HG03139 (cell line): ENCODE measurements around the gene CNBP.
"Not testable (repeated sequence)": the region's sequence is repeated elsewhere in the genome, so short reads cannot be mapped to it uniquely, and the experiment has no call there.

Source experiments
- ATAC-seq: cut with Tn5 transposase; IDR thresholded peaks from one replicate; pipeline ENCODE4 v1.9.1; 2021; ENCODE audit not compliant: unreplicated experiment

Gene CNBP

DNA sequence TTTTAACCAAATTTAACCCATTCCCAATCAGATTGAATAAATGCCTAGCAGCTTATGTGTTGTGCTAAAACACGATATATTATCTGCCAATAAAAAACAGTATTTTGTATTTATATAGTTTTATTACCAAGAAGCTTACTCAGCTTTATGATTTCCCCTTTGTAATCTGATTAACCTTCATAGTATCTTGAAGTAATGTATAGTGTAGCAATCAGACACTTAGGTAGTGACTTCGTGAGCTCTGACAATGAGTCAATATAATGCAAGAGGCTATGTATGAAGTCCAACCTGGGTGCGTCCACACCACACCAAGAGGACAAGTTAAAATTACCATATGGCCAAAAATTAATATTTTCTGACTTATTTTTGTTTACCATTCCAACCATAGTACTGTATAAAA is 2.1 kb upstream of the CNBP start:
- no peak for ATAC-seq

DNA sequence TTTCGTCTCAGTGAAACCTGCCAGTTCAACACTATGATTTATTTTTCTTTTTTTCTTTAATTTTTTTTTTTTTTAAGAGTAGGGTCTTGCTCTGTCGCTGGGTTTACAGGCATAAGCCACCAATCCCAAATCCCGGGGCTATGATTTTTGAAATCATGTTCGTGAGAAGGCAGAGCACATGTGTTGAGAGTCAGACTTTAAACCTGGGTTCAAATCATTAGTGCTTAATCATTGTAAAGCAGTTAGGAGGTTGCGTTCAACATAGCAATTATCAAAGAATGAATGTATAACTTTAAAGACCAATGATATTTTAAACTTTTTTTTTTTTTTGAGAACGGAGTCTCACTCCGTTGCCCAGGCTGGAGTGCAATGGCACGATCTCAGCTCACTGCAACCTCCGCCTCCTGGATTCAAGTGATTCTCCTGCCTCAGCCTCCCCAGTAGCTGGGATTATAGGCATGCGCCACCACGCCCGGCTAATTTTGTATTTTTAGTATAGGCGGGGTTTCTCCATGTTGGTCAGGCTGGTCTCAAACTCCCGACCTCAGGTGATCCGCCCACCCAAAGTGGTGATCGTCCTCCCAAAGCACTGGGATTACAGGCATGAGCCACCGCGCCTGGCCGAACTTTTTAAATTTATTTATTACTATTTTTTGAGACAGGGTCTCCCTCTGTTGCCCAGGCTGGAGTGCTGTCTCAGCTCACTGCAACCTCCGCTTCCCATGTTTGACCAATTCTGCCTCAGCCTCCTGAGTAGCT is 1.3 kb upstream of the CNBP start:
- not testable (repeated sequence) for ATAC-seq

- ATAC-seq = no peak
These were observed 631 bp upstream of the CNBP start for GRCh38 chr3:129184396-129184657.

- no peak for ATAC-seq
These were observed 1.1 kb downstream of the CNBP start for GRCh38 chr3:129182390-129183185.

GRCh38 chr3:129181819-129182218 is 1.9 kb downstream of the CNBP start:
- no peak for ATAC-seq

- no peak for ATAC-seq
These were observed 3.2 kb downstream of the CNBP start for GRCh38 chr3:129180461-129180860.

GRCh38 chr3:129176051-129176450 is 7.6 kb downstream of the CNBP start:
- ATAC-seq = no peak

GRCh38 chr3:129173725-129174124 is 10.0 kb downstream of the CNBP start:
- no peak for ATAC-seq

DNA sequence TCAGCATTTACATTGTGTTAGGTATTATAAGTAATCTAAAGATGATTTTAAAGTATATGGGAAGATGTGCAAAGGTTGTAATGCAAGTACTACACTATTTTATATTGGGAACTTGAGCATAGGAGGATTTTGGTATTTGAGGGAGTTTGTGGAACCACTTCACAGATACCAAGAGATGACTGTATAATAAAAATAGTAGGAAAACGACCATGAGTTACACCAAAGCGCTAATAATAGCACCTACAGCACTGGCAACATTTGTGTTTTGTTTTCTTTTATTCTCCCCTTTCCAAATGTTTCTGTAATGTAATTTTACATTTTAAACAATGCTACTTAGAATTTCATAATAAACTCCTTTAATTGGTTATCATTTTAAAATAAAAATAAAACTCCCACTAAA is 10.5 kb downstream of the CNBP start:
- no peak for ATAC-seq

GRCh38 chr3:129166579-129167332 is 16.9 kb downstream of the CNBP start:
- no peak for ATAC-seq

DNA sequence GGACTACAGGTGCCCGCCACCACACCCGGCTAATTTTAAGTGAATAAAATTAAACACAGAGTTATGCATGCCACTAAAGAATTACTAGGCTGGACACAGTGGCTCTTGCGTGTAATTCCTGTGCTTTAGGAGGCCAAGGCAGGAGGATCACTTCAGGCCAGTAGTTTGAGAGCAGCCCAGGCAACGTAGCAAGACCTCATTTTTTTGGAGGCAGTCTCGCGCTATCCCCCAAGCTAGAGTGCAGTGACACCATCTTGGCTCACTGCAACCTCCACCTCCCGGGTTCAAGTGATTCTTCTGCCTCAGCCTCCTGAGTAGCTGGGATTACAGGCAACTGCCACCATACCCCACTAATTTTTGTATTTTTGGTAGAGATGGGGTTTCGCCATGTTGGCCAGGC is 18.1 kb downstream of the CNBP start:
- ATAC-seq = not testable (repeated sequence)

DNA sequence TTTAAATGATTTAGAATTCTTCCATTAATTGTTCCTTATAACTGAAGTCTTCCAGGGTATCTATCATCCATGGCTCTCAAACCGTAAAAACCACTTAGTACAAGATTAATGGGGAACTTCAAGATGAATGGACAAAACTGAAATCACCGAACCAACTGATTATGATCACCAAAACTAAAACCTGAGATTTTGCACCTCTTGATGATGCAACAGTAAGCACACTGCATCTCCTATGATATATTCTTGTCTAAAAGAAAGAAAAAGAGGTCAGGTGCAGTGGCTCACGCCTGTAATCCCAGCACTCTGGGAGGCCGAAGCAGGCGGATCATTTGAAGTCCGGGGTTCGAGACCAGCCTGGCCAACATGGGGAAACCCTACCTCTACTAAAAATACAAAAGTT is 19.2 kb downstream of the CNBP start:
- ATAC-seq = no peak

GRCh38 chr3:129162729-129163579 is 20.7 kb downstream of the CNBP start:
- ATAC-seq = no peak

- ATAC-seq = no peak
These were observed 21.8 kb downstream of the CNBP start for GRCh38 chr3:129161860-129162271.

DNA sequence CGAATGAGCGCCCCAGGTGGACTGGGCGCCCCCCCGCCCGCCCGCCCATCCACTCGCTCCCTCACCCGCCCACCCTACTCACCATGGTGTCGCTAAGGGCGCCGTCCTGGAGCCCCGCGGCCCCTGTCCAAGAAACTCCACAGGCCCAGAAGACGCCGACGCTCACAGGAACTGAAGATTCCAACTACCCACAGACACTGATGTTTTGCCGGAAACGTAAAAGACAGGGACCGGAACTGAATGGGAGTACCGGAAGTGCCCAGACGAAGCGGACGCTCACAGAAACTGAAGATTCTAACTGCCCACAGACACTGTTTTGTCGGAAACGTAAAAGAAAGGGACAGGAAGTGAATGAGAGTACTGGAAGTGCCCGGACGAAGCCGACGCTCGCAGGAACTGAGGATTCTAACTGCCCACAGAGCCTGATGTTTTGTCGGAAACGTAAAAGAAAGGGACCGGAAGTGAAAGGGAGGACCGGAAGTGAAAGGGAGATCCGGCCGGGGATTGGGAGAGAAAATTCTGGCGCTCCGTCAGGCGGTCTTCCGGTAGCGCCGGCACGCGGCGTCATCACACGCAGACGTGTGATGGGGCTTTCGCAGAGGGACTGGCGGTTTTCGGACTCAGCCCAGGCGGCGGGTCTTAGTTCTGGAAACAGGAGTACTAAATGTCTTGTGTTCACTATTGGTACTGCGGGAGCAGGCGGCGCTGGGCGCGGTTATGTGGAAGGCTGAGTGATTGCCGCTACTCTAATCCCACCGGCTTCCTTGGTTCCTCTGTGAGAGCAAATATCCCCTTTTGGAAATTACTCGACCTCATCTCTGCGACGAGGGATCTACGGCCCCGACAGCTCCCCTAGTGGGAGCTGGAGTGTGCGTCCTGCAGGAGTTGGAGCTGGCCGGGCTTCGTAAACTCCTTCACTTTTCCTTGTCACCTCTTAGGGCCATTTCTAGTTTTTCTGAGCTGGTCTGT is 22.5 kb downstream of the CNBP start, which contains the start of gene ISY1:
Gene ISY1, minus strand, starts transcription at position 173 of the 969 bp plus-strand sequence. Its CDS starts 88 bp downstream, at position 85.
- peak; percentile 70 for ATAC-seq

DNA sequence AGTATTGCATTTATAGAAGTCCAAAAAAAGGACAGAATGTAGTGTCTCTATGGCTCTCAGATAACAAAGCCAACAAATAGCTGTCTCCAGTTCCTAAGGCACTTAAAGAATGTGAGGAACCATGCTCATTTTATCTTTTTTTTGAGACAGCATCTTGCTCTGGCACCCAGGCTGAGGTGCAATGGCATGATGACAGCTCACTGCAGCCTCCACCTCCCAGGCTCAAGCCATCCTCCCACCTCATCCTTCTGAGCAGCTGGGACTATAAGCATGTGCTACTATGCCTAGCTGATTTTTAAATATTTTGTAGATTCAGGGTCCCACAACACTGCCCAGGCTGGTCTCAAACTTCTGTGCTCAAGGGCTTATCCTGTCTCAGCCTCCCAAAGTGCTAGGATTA is 38.9 kb downstream of the CNBP start:
- ATAC-seq = no peak

- ATAC-seq = not testable (repeated sequence)
These were observed 42.7 kb downstream of the CNBP start for GRCh38 chr3:129141011-129141410.

DNA sequence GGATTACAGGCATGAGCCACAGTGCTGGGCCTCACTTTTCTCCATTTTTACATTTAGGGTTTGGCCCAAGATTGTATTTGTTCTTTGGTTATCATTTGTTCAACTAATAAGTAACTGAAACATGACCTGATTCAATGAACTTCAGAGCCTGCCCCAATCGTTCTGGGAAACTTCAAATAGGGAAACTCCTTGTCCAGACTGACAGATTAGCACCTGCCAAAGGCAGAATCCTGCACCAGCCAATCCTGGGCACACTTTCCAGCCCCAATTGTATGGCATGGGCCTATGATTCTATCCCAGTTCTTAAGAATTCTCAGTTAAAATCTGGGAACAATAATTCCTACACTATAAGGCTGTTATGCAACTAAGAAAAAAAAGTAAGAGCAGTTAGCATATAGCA is 43.8 kb downstream of the CNBP start:
- ATAC-seq = no peak

DNA sequence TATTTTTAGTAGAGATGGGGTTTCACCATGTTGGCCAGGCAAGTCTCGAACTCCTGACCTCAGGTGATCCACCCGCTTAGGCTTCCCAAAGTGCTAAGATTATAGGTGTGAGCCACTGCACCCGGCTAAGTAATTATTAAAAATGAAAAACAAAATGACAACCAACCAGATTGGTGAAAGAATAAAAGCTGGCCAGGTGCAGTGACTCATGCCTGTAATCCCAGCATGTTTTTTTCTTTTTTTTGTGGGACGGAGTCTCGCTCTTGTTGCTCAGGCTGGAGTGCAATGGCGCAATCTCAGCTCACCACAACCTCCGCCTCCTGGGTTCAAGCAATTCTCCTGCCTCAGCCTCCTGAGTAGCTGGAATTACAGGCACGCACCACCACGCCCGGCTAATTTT is 47.4 kb downstream of the CNBP start:
- ATAC-seq = not testable (repeated sequence)
